Parathyroid adenoma (tissue), 2 donors: Measurements from ENCODE around the gene SLC25A36.

Experiments
- H2AFZ ChIP-seq: fragments of 300-600 bp; sonication (generic); one replicate; pipeline ENCODE4 v1.7.0; 2017; ENCODE audit warnings: antibody characterized with exemption, mild to moderate bottlenecking
- H3K27ac ChIP-seq: fragments of 300-600 bp; sonication (generic); one replicate; pipeline ENCODE4 v1.7.0; 2017
- H3K27me3 ChIP-seq: fragments of 300-600 bp; sonication (generic); one replicate; pipeline ENCODE4 v1.7.0; 2017; ENCODE audit warnings: low read length; ENCODE audit not compliant: control insufficient read depth, insufficient read depth
- H3K36me3 ChIP-seq: fragments of 300-600 bp; sonication (generic); one replicate; pipeline ENCODE4 v1.7.0; 2017; ENCODE audit warnings: low read length; ENCODE audit not compliant: control insufficient read depth, insufficient read depth
- H3K4me1 ChIP-seq: fragments of 300-600 bp; sonication (generic); one replicate; pipeline ENCODE4 v1.7.0; 2017; ENCODE audit warnings: control low read depth
- H3K4me2 ChIP-seq: fragments of 300-600 bp; sonication (generic); one replicate; pipeline ENCODE4 v1.7.0; 2017; ENCODE audit warnings: low read length
- H3K4me3 ChIP-seq: fragments of 300-600 bp; sonication (generic); one replicate; pipeline ENCODE4 v1.7.0; 2017; ENCODE audit warnings: low read depth, low read length
- H3K79me2 ChIP-seq: fragments of 300-600 bp; sonication (generic); one replicate; pipeline ENCODE4 v1.7.0; 2017; ENCODE audit warnings: control low read depth
- H3K9ac ChIP-seq: fragments of 300-600 bp; sonication (generic); one replicate; pipeline ENCODE4 v1.7.0; 2017; ENCODE audit warnings: mild to moderate bottlenecking
- H3K9me3 ChIP-seq: fragments of 300-600 bp; sonication (generic); one replicate; pipeline ENCODE4 v1.7.0; 2017; ENCODE audit warnings: low read length; ENCODE audit not compliant: control insufficient read depth
- CTCF ChIP-seq: fragments of 300-600 bp; sonication (generic); IDR thresholded peaks from one replicate; pipeline ENCODE4 v1.7.0; 2017; ENCODE audit warnings: antibody characterized with exemption, mild to moderate bottlenecking
- donor health status: primary hyperparathyroidism.

The SLC25A36 gene

DNA sequence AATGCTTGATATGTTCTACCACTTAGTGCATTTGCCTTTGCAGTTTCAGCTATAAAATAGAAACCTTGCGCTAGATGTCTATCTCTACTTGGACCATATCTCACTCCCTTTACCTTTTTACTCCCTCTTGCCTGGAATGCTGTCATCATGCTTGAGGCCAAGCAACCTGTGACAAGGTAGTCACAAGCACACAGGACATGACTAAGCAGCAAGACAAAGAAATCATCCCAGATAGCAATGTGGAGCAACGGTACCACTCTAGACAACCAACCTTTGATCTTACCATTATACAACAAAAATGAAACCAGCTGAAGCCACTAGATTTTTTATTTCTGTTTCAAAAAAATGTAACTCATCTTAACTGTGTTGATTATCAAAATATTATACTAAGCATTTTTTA lies 59.0 kb downstream of the SLC25A36 start:
- Histone ChIP-seq H3K36me3 (no peaks in the 10 kb centered on the region), H3K9me3 (no peaks in the 10 kb centered on the region), H3K79me2 (no peaks in the 10 kb centered on the region), H3K9ac (no peak overlapping the region), H3K27ac (no peak overlapping the region), H3K4me2 (no peak overlapping the region), H2AFZ (no peak overlapping the region), H3K27me3 (no peaks in the 10 kb centered on the region), H3K4me1 (no peaks in the 10 kb centered on the region), H3K4me3 (no peak overlapping the region)
- no peak for TF ChIP-seq CTCF

- Histone ChIP-seq H3K79me2 (no peaks in the 10 kb centered on the region), H3K4me3 (no peak overlapping the region), H3K4me2 (no peak overlapping the region), H2AFZ (no peak overlapping the region), H3K9me3 (no peaks in the 10 kb centered on the region), H3K9ac (no peak overlapping the region), H3K27me3 (no peaks in the 10 kb centered on the region), H3K36me3 (no peaks in the 10 kb centered on the region), H3K27ac (no peak overlapping the region), H3K4me1 (no peaks in the 10 kb centered on the region)
- TF ChIP-seq CTCF = no peak
These were observed 64.7 kb downstream of the SLC25A36 start for GRCh38 chr3:141006344-141006743.

GRCh38 chr3:141009496-141009895 lies 67.9 kb downstream of the SLC25A36 start:
- H3K9me3 ChIP-seq = no peaks in the 10 kb centered on the region
- no peak overlapping the region for H3K9ac ChIP-seq
- no peak overlapping the region for H2AFZ ChIP-seq
- no peaks in the 10 kb centered on the region for H3K4me1 ChIP-seq
- no peak overlapping the region for H3K27ac ChIP-seq
- H3K4me2 ChIP-seq = no peak overlapping the region
- H3K36me3 ChIP-seq = no peaks in the 10 kb centered on the region
- H3K27me3 ChIP-seq = no peaks in the 10 kb centered on the region
- no peak for TF ChIP-seq CTCF
- no peaks in the 10 kb centered on the region for H3K79me2 ChIP-seq
- H3K4me3 ChIP-seq = no peak overlapping the region

DNA sequence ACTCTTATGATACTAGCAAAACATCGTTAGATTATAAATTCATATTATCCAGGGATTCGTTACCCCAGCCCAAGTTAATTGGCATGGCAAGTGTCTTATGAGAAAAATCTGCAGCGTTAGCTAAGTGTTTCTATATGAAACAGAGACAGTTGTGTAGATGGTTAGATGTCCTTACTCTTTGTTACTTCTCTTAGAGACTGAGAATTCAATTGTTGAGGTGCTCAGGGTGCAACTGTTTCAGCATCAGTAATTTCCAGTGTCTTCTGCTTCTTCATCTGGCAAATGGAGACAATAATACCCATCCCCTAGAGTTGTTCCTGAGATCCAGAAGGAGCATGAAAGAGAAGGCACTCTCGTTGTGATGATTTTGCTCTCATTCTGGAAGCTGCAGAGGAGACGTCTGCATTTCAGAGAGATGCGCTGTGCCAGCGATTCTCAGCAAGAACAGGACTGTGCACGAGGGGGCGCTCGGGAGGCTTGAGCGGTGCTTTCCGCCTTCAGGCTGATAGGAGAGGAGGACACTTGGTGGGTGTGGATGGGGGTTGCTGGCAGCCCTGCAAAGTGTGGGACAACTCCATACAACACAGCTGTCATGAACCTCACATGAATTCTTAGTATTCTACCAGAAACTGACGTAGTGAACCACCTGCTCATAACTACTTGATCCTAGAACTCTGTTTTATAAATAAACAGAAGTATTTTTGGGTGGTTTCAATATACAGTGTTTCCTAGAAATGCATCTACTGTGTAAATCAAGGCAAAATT lies 69.8 kb downstream of the SLC25A36 start:
- Histone ChIP-seq H3K4me2 (no peak overlapping the region), H3K4me3 (no peak overlapping the region), H3K9ac (no peak overlapping the region), H3K36me3 (no peaks in the 10 kb centered on the region), H3K4me1 (no peaks in the 10 kb centered on the region), H3K27me3 (no peaks in the 10 kb centered on the region), H2AFZ (no peak overlapping the region), H3K79me2 (no peaks in the 10 kb centered on the region), H3K9me3 (no peaks in the 10 kb centered on the region), H3K27ac (no peak overlapping the region)
- peak; percentile 81 for TF ChIP-seq CTCF

- TF ChIP-seq CTCF = no peak
- Histone ChIP-seq H3K4me3 (no peak overlapping the region), H3K9me3 (no peaks in the 10 kb centered on the region), H3K27ac (no peak overlapping the region), H3K27me3 (no peaks in the 10 kb centered on the region), H3K4me2 (no peak overlapping the region), H3K9ac (no peak overlapping the region), H2AFZ (no peak overlapping the region), H3K79me2 (no peaks in the 10 kb centered on the region), H3K4me1 (no peaks in the 10 kb centered on the region), H3K36me3 (no peaks in the 10 kb centered on the region)
These were observed 70.3 kb downstream of the SLC25A36 start for GRCh38 chr3:141011997-141012262.
